ENCODE measurements around the gene CCDC81. TPM values are rescaled to one million over a fixed set of nuclear protein-coding genes. Genes with fewer than 3 reads are reported as not detected.

The CCDC81 gene
- total and polyA plus RNA-seq, 2 of the 4 experiments (the other 2 are of a cell fraction): 3.1 to 6.5 TPM

- Histone ChIP-seq H3K79me1 (ENCODE audit: low read depth in 1 of 2, low read length in 2 of 2) (no peaks in the 10 kb centered on the region), H3K23ac (ENCODE audit: low read depth, low read length) (no peak overlapping the region), H3K4ac (ENCODE audit: low read depth, low read length) (no peak overlapping the region), H3K9ac (ENCODE audit: low read depth, low read length) (no peak overlapping the region), H3K18ac (ENCODE audit: low read depth, low read length) (no peak overlapping the region), H3K27ac (ENCODE audit: insufficient read depth, low read length) (no peak overlapping the region), H3K9me1 (ENCODE audit: insufficient read depth, low read length) (0 out of 2 replicates have a peak, but pooled peaks cover 4% of the 10 kb centered on the region), H4K5ac (ENCODE audit: low read depth, low read length) (no peak overlapping the region), H2BK15ac (ENCODE audit: low read depth, low read length) (no peak overlapping the region), H3K4me2 (ENCODE audit: low read depth, low read length) (no peak overlapping the region), H4K91ac (ENCODE audit: insufficient read depth, low read depth, low read length) (no peak overlapping the region), H2BK5ac (ENCODE audit: low read depth, low read length, poor library complexity, severe bottlenecking) (no peak overlapping the region), H3K14ac (replicated peaks; ENCODE audit: low read depth, low read length) (no peak overlapping the region), H2BK120ac (ENCODE audit: low read depth, low read length) (no peak overlapping the region), H4K20me1 (ENCODE audit: insufficient read depth, low read length) (no peaks in the 10 kb centered on the region), H3K36me3 (ENCODE audit: control insufficient read depth, insufficient read depth, low read length) (no peaks in the 10 kb centered on the region), H3K9me3 (ENCODE audit: control insufficient read depth, insufficient read depth, low read length) (no peaks in the 10 kb centered on the region), H3K4me3 (ENCODE audit: insufficient read depth, low read depth, low read length) (no peak overlapping the region), H3K27me3 (ENCODE audit: control insufficient read depth, insufficient read depth, low read length) (no peaks in the 10 kb centered on the region), H2AFZ (replicated peaks; ENCODE audit: low read length, poor library complexity) (no peak overlapping the region), H4K8ac (ENCODE audit: low read depth in 2 of 2, low read length in 2 of 2) (no peak overlapping the region), H2AK5ac (ENCODE audit: low read depth, low read length) (no peak overlapping the region), H3K56ac (ENCODE audit: extremely low read depth, insufficient read depth, low read length) (no peak overlapping the region), H2AK9ac (replicated peaks; ENCODE audit: low read depth, low read length, poor library complexity) (no peak overlapping the region), H3K4me1 (ENCODE audit: control insufficient read depth, insufficient read depth, low read length) (peaks cover 10% of the 10 kb centered on the region; the same call in 1 of the 2 replicates), H2BK20ac (ENCODE audit: low read depth, low read length) (no peak overlapping the region)
- TF ChIP-seq CHD1 (IDR thresholded peaks at IDR 0.05; ENCODE audit: low read depth, low read length) (no peak), SMC3 (IDR thresholded peaks at IDR 0.05; ENCODE audit: low read depth, low read length) (no peak), NFE2L2 (IDR thresholded peaks at IDR 0.05; ENCODE audit: low read depth, low read length) (peak; percentile 33; the same call in 1 of the 2 replicates)
- CTCF ChIA-PET: no interaction called here
- no CpG with 5 or more reads among the region's 1 CpG for WGBS, 2 experiments (ENCODE audit: extremely low coverage in 2 of 2, insufficient read length in 1 of 2)
- in situ Hi-C loops (cut with MboI; ENCODE audit: low sequenced_read_pairs) (loop anchor here (25.0 kb wide), 1 partner anchor 849 kb away; no protein-coding TSS in a partner anchor), intact Hi-C loops (cut with micrococcal nuclease) (no loop called here), dilution Hi-C loops (cut with HindIII; ENCODE audit: low sequenced_read_pairs, unreplicated experiment) (no loop called here)
- DNase-seq: peak; percentile 75
- POLR2A ChIA-PET (ENCODE audit: unreplicated experiment): no interaction called here
- ATAC-seq (ENCODE audit: low read depth): no peak
- no TSS peak for BruUV-seq (replicated peaks)
Observed at GRCh38 chr11:86438685-86439084, 64.0 kb downstream of the CCDC81 start.
